NOMO-1 treated with dmso at 0.1 percent for 144 hours (cell line): ENCODE results near the gene UBA1.
A peak's percentile ranks its signal among the peaks of the same experiment; 100 is the strongest.

Experiments
- DNase-seq: peaks from one replicate; lab custom pipeline; 2025; ENCODE audit not compliant: unreplicated experiment; lab: John Stamatoyannopoulos, UW

Gene UBA1

DNA sequence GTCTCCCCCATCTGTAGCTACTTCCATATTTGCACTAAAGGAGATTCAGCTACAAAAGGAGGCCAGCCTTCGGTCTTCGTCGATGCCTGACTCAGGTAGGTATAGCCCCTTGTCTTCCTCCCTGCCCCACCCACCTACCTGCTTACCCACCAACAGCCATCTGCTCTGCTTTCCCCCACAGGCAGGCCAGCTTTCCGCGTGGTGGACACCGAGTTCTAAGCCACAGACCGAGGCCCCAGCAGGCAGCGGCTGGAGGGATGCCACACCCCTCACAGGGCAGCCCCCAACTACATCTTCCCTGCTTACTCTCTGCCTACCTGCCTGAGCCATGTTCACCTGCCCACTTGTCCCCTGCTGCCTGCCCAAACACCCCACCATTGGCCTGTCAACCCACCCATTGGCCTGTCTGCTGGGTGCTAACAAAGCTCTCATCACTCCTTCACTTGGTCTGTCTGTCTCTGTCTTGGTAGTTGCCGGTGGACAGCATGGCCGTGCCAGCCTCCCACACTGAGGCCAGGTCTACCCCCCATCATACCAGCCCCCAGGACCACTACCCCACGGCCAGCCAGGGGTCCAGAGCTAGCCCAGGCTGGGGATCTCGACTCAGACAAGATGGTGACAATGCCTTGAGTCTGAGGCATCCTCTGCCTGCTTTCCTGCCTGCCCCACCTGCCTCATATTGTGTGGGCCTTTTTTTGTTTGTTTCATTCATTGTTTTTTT is 35.1 kb downstream of the UBA1 start:
- DNase-seq = no peak

DNA sequence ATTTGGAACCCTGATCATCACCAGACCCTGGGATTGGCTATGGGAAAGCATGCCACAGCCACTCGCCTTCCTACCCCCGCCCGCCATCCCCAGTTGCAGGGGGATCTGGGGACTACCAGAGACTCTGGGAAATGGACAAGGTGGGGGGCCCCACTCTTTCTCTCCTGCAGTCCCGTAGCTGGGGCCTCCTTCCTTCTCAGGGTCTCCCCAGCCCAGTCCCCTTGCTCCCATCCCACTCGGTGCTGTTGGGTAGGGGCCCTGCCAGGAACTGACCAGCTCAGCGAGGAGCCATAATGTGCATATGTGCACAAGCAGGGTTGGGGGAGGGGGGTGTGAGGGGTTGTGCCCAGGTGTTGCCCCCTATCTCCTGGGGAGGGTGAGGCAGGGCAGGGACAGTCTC is 35.8 kb downstream of the UBA1 start:
- DNase-seq = no peak

DNA sequence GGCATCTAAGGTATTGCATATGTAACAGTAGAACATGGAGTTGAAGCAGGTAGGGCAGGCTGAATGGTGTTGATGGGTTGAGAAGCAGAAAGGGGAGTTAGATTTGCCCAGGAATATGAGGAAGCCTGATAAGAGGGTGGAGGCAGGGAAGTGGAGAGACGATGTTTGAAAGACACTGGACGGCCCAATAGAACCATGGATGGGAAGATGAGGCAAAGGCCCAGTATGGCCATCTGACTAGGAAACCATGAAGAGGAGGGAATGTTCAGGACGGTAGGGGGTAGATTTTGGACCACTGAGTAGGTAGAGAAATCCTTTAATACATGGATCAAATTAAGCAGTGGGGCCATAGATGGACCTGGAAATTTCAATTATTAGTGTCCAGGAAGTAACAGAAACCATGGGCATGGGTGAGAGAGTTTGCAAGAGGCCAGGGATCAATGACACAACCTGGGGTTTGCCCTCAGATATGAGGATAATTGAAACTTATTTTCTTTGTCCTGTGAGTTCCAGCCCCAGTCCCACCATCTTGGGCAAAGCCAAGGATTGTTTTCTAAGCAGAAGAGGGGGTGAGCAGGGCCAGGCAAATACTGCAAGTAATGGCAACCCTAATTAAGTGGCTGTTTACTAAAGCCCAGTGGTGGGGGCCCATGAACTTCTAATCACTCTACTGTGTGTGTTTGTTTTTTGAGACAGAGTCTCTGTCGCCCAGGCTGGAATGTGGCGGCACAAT is 36.7 kb downstream of the UBA1 start:
- no peak for DNase-seq

- no peak for DNase-seq
Measured at GRCh38 chrX:47231167-47231566, 37.5 kb downstream of the UBA1 start.

- DNase-seq = no peak
Measured at GRCh38 chrX:47232197-47232802, 38.7 kb downstream of the UBA1 start.

DNA sequence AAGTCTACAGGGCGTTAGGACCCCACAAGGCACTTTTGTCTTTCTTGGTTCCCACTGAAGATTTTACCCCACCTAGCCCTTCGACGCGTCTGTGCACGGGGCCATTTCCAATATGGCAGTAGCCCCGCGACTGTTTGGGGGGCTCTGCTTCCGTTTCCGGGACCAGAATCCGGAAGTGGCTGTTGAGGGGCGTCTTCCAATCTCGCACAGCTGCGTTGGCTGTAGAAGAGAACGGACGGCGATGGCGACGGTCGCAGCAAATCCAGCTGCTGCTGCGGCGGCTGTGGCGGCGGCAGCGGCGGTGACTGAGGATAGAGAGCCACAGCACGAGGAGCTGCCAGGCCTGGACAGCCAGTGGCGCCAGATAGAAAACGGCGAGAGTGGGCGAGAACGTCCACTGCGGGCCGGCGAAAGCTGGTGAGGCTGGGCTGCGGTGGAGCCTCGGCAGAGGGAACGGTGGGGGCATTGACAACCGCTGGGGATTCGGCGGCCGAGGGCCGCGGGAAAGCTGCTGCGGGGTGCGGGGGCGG is 39.2 kb downstream of the UBA1 start, which contains the start of gene USP11:
Gene USP11 (plus strand): TSS at position 207 of the 530 bp plus-strand sequence. CDS start 35 bp downstream, at position 242.
- no peak for DNase-seq

DNA sequence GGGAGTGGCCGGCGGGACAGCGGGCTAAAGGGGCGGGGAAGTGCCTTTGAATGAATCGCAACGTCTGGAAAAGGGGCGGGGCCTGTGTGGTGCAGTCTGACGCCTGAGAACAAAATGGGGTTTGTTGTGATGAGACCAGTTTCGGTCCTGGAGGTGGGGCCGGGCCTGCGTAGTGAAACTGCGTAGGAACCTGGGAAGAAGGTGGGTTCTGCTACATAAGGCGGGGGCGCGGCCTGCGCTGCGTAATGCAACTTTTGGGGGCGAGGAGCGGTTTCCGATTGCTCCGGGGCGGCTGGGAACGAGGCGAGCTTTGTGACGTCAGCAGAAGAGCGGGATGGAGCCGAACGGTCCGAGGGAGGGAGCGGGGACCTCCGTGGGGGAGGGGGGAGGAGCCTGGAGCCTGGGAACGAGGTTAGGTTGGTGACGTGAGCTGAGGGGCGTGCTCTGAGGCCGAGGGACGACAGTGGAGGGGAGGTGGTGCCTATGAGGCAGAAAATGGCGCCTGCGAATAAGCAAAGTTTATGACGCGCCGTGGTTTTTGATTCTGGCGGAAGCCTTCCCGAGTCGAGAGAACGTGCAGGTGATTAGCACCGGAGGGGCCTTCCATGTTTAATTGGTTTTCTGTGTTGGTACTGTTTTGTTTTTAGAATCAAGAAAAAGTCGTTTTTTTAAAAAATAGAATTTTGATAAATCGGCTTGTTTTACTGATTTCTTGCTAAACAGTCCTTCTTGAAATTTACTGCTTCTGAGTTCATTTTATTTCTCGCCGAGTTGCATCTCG is 39.9 kb downstream of the UBA1 start:
- DNase-seq = peak; percentile 96

DNA sequence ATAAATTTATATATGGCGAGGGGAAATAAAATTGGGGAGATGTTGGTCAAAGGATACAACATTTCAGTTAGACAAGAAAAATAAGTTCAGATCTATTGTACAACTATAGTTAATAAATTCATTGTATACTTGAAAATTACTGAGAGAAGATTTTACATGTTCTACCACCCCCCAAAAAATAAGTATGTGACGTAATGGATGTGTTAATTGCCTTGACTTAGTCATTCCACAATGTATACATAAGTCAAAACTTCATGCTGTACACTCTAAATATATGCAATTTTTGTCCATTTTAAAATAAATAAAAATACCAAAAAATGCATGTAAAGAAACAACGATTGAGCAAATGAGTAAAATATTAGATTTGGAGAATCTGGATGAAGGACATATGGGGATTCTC is 41.0 kb downstream of the UBA1 start:
- no peak for DNase-seq

GRCh38 chrX:47235691-47236103 is 42.1 kb downstream of the UBA1 start:
- no peak for DNase-seq

DNA sequence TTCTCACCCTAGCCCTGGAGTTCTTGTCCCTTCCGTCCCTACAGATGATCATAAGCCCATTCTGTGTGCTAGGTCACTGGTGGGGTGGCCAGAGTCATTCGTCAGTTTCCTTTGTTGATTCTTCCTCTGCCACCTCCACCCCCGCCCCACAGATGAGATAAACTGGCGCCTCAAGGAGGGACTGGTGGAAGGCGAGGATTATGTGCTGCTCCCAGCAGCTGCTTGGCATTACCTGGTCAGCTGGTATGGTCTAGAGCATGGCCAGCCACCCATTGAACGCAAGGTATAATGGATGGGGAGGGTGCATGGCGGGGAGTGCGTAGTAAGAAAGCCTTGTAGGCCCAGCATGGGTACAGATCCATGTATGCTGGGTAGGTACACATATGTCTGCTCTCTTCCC is 45.6 kb downstream of the UBA1 start:
- no peak for DNase-seq

DNA sequence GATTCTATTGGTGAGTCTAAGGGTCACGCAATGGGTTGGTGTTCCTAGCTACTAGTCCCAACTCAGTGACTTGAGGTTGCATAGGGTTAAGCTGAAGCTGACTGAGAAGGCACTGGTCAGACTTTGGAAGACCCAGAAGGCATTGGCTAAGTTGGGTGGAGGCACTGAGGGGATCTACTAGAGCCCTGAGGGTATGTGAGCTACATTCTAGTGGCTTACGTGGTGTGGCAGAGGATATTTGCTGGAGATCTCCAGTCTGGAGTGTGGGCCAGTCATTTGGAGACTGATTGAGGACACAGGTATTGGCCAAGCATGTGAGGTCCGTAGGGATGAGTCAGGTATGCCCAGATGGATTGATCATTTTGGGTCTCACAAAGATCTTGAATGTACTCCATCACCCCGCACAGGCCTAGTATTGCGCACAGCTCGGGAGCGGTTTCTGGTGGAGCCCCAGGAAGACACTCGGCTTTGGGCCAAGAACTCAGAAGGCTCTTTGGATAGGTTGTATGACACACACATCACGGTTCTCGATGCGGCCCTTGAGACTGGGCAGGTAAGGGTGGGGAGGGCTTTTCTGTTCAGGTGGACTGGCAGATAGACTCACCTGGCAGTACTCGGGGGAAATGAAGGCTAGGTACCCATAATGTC is 46.4 kb downstream of the UBA1 start:
- DNase-seq = no peak

GRCh38 chrX:47240619-47241018 is 47.0 kb downstream of the UBA1 start:
- DNase-seq = no peak

DNA sequence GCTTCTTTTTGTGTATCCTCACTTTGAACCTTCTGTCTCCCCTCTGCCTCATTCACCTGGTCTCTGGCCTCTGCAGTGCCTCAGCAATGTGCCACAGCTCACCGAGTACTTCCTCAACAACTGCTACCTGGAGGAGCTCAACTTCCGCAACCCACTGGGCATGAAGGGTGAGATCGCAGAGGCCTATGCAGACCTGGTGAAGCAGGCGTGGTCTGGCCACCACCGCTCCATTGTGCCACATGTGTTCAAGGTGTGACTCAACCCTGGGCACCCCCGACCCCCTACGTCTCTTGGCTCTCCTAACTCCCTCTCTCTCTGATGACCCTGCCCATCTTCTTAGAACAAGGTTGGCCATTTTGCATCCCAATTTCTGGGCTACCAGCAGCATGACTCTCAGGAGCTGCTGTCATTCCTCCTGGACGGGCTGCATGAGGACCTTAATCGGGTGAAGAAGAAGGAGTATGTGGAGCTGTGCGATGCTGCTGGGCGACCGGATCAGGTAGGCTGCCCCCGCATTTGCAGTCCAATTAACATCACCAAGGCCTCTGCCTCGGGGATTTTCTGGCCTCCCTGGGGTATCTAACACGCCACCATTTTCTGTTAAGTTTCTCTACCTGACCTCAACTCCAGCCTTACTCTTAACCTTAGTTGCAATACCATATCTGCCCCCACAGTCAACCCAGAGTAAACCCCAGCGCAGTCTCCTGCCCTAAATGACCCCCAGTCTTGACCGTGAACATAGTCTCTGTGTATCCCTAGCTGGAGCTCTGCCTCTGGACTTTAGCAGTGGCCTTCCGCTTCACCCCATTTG is 47.8 kb downstream of the UBA1 start:
- DNase-seq = no peak

- no peak for DNase-seq
Measured at GRCh38 chrX:47242321-47242720, 48.7 kb downstream of the UBA1 start.

- no peak for DNase-seq
Measured at GRCh38 chrX:47243351-47243750, 49.7 kb downstream of the UBA1 start.

- no peak for DNase-seq
Measured at GRCh38 chrX:47244676-47245075, 51.0 kb downstream of the UBA1 start.

DNA sequence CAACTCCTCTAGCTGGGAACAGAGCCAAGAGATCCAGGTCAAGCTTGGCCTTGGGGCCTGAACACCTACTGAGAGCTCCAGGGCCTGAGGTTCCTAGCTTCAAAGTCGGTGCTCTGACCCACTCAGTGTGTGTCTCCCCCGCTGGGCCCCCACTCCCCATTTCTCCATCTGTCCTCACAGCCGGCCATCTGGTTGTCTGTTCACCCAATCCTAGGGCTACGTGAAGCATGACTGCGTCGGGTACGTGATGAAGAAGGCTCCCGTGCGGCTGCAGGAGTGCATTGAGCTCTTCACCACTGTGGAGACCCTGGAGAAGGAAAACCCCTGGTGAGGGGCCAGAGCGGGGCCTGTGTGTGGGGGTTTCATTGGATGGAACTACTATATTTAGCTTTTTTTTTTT is 51.5 kb downstream of the UBA1 start:
- no peak for DNase-seq

DNA sequence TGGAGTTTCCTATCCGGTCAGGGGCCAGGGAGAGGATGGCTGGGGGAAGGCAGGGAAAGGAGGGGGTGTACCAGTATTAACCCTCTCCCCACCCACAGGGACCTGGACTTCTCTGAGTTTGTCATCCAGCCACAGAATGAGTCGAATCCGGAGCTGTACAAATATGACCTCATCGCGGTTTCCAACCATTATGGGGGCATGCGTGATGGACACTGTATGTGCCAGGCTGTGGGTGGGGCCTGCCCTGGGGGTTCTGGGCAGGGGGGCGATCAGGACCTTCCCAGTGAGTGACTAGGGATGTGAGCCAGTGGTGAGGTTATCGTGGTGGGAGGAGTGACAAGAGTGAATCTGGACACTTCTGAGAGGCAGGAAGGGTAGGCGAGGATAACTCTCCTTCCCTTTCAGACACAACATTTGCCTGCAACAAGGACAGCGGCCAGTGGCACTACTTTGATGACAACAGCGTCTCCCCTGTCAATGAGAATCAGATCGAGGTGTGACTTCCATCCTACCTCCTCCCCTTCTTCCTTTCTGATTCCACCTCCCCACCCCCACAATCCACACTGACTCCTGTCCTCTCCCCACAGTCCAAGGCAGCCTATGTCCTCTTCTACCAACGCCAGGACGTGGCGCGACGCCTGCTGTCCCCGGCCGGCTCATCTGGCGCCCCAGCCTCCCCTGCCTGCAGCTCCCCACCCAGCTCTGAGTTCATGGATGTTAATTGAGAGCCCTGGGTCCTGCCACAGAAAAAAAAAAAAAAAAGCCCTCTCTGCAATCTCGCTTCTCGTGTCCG is 53.8 kb downstream of the UBA1 start:
- no peak for DNase-seq

DNA sequence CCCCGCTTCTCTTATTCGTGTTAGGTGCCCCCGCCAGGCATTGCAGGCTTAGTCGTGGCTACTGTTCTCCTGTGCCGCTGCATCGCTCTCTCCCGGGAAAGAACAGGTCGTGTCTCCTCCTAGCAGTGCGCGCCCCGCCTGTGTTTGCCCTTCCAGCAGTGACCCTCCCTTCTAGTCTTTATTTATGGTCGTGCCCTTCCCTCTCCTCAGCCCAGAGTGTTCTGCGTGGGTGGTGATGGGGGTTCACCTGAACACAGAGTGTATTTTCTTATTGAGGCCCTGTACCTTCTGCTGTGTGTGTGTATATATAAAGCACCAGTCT is 54.3 kb downstream of the UBA1 start:
- no peak for DNase-seq
